ENCODE data around the gene TREX2. TPM values are rescaled to one million over a fixed set of nuclear protein-coding genes. Genes with fewer than 3 reads are reported as not detected.

The TREX2 gene
- total and polyA plus RNA-seq, 2 of the 4 experiments (the other 2 are of a cell fraction) = 0.36 to 0.84 TPM

DNA sequence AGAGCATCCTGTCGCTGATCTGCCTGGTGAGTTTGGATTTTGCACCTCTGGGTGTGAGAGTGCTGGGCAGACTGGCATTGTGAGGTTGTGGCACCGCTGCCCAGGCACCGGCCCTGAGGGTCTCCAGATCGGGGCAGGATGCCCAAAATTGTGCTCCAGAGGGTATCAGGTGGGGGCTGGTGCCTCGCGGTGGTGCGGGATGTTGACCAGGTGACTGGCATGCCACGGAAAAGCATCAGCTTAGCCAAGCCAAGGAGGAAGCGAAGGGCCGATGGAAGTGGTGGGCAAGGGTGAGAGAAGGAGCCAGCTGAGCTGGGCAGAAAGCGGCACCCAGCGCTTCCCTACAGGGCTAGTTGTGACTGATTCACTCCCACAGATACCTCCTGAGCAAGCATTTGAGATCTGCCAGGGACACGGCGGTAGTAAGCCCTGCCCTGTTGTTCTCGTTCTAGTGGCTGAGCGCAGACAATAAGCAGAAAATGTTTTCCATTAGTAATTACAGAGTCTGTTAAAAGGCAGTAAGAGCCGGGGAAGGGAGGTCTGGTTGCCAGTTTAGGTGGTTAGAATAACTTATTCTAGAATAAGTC, 33.8 kb downstream of the TREX2 start:
- H3K9me1 ChIP-seq (ENCODE audit: insufficient read depth, low read length) = no peaks in the 10 kb centered on the region
- H2AFZ ChIP-seq (replicated peaks; ENCODE audit: low read length, poor library complexity) = peak overlapping the region; percentile 58
- no peaks in the 10 kb centered on the region for H3K4me1 ChIP-seq (ENCODE audit: control insufficient read depth, insufficient read depth, low read length)
- no peak overlapping the region for H3K4me2 ChIP-seq (ENCODE audit: low read depth, low read length)
- intact Hi-C loops (cut with micrococcal nuclease) (no loop called here), in situ Hi-C loops (cut with MboI; ENCODE audit: low sequenced_read_pairs) (loop anchor here (25.0 kb wide), 1 partner anchor 225 kb away; the partner anchor contains the start of gene MAGEA1), dilution Hi-C loops (cut with HindIII; ENCODE audit: low sequenced_read_pairs, unreplicated experiment) (no loop called here)
- no peak overlapping the region for H4K8ac ChIP-seq (ENCODE audit: low read depth in 2 of 2, low read length in 2 of 2)
- no peak overlapping the region for H3K56ac ChIP-seq (ENCODE audit: extremely low read depth, insufficient read depth, low read length)
- ChIA-PET POLR2A (ENCODE audit: unreplicated experiment) (no interaction called here), CTCF (no interaction called here)
- H3K18ac ChIP-seq (ENCODE audit: low read depth, low read length) = no peak overlapping the region
- TF ChIP-seq RAD21 (IDR thresholded peaks at IDR 0.05; ENCODE audit: low read length) (no peak), FOS (IDR thresholded peaks at IDR 0.05; ENCODE audit: low read depth, low read length) (no peak), BHLHE40 (IDR thresholded peaks at IDR 0.05; ENCODE audit: low read depth, low read length) (no peak), RFX5 (IDR thresholded peaks at IDR 0.05; ENCODE audit: low read depth, low read length) (no peak), CEBPB (IDR thresholded peaks at IDR 0.05; ENCODE audit: low read depth, low read length) (no peak), CHD1 (IDR thresholded peaks at IDR 0.05; ENCODE audit: low read depth, low read length) (no peak), POLR2A (IDR thresholded peaks at IDR 0.05; ENCODE audit: low read depth, low read length) (no peak), SMC3 (IDR thresholded peaks at IDR 0.05; ENCODE audit: low read depth, low read length) (no peak)
- TF ChIP-seq, protein P1, sequence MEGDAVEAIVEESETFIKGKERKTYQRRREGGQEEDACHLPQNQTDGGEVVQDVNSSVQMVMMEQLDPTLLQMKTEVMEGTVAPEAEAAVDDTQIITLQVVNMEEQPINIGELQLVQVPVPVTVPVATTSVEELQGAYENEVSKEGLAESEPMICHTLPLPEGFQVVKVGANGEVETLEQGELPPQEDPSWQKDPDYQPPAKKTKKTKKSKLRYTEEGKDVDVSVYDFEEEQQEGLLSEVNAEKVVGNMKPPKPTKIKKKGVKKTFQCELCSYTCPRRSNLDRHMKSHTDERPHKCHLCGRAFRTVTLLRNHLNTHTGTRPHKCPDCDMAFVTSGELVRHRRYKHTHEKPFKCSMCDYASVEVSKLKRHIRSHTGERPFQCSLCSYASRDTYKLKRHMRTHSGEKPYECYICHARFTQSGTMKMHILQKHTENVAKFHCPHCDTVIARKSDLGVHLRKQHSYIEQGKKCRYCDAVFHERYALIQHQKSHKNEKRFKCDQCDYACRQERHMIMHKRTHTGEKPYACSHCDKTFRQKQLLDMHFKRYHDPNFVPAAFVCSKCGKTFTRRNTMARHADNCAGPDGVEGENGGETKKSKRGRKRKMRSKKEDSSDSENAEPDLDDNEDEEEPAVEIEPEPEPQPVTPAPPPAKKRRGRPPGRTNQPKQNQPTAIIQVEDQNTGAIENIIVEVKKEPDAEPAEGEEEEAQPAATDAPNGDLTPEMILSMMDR (conservative IDR thresholded peaks at IDR 0.05; ENCODE audit: low read depth, low read length) = no peak
- H2BK120ac ChIP-seq (ENCODE audit: low read depth, low read length) = no peak overlapping the region
- H3K9me3 ChIP-seq (ENCODE audit: control insufficient read depth, insufficient read depth, low read length) = peaks cover 3% of the 10 kb centered on the region; the same call in 1 of the 2 replicates
- ATAC-seq (ENCODE audit: low read depth) (no peak), DNase-seq (no peak)
- H3K4ac ChIP-seq (ENCODE audit: low read depth, low read length) = no peak overlapping the region
- no peak overlapping the region for H3K23ac ChIP-seq (ENCODE audit: low read depth, low read length)
- H3K4me3 ChIP-seq (ENCODE audit: insufficient read depth, low read depth, low read length) = no peak overlapping the region
- H4K20me1 ChIP-seq (ENCODE audit: insufficient read depth, low read length) = no peaks in the 10 kb centered on the region
- no peak overlapping the region for H3K27ac ChIP-seq (ENCODE audit: insufficient read depth, low read length)
- H3K27me3 ChIP-seq (ENCODE audit: control insufficient read depth, insufficient read depth, low read length) = peaks cover 12% of the 10 kb centered on the region
- no TSS peak for BruUV-seq (replicated peaks)
- no peak overlapping the region for H3K14ac ChIP-seq (replicated peaks; ENCODE audit: low read depth, low read length)
- H2AK9ac ChIP-seq (replicated peaks; ENCODE audit: low read depth, low read length, poor library complexity) = no peak overlapping the region
- no peak overlapping the region for H2BK20ac ChIP-seq (ENCODE audit: low read depth, low read length)
- no peak overlapping the region for H2AK5ac ChIP-seq (ENCODE audit: low read depth, low read length)
- H3K36me3 ChIP-seq (ENCODE audit: control insufficient read depth, insufficient read depth, low read length) = no peaks in the 10 kb centered on the region
- no peak overlapping the region for H3K9ac ChIP-seq (ENCODE audit: low read depth, low read length)
- H2BK5ac ChIP-seq (ENCODE audit: low read depth, low read length, poor library complexity, severe bottlenecking) = no peak overlapping the region
- H2BK15ac ChIP-seq (ENCODE audit: low read depth, low read length) = no peak overlapping the region
- no peak overlapping the region for H4K91ac ChIP-seq (ENCODE audit: insufficient read depth, low read depth, low read length)
- no peaks in the 10 kb centered on the region for H3K79me1 ChIP-seq (ENCODE audit: low read depth in 1 of 2, low read length in 2 of 2)
- H4K5ac ChIP-seq (ENCODE audit: low read depth, low read length) = no peak overlapping the region
- WGBS, 2 experiments (ENCODE audit: extremely low coverage in 2 of 2, insufficient read length in 1 of 2) = 82% methylated on average over 7 of the region's 17 CpGs; no CpG with 5 or more reads in 1 of the 2 experiments

Measured in IMR-90 (cell line).